WTC11 (cell line): ENCODE data around the gene RREB1. TPM values are rescaled to one million over a fixed set of nuclear protein-coding genes. Genes with fewer than 3 reads are reported as not detected.

Experiments used
- ATAC-seq: fragments of 200-7000 bp; cut with Tn5 transposase; 2 replicates; pipeline ENCODE4 v1.10.0; 2021; ENCODE audit warnings: mild to moderate bottlenecking, moderate library complexity
- CTCF ChIA-PET: fragments of 300-600 bp; sonication (Branson Sonifier 250); formaldehyde crosslinking; loops from one replicate; lab custom pipeline; 2021; ENCODE audit warnings: antibody characterized with exemption; lab: Charles Lee
- POLR2A ChIA-PET: fragments of 350-600 bp; sonication (Branson Sonifier 250); formaldehyde crosslinking; loops from one replicate; lab custom pipeline; 2021; ENCODE audit warnings: antibody characterized with exemption; lab: Charles Lee
- DNase-seq: peaks from one replicate; pipeline ENCODE4 v3.0.0; 2021; ENCODE audit warnings: low spot score
- H3K27ac Mint-ChIP-seq: 2 replicates; pipeline ENCODE4 v1.8.0; 2021; ENCODE audit warnings: mixed read lengths
- H3K27me3 Mint-ChIP-seq: 2 replicates; pipeline ENCODE4 v1.8.0; 2021; ENCODE audit warnings: low read depth, mild to moderate bottlenecking, moderate library complexity, mixed read lengths
- H3K36me3 Mint-ChIP-seq: 2 replicates; pipeline ENCODE4 v1.8.0; 2021; ENCODE audit warnings: mixed read lengths
- H3K4me1 Mint-ChIP-seq: 2 replicates; pipeline ENCODE4 v1.8.0; 2022; ENCODE audit warnings: mixed read lengths
- H3K4me3 Mint-ChIP-seq: 2 replicates; pipeline ENCODE4 v1.8.0; 2021; ENCODE audit warnings: mild to moderate bottlenecking, moderate library complexity, mixed read lengths
- H3K9me3 Mint-ChIP-seq: 2 replicates; pipeline ENCODE4 v1.8.0; 2021; ENCODE audit warnings: mixed read lengths
- EMX1 ChIP-seq: fragments of 250-450 bp; sonication (Bioruptor Pico); IDR thresholded peaks from 2 replicates; pipeline ENCODE4 v1.8.0; 2021; ENCODE audit warnings: mild to moderate bottlenecking
- ETV6 ChIP-seq: sonication (generic); formaldehyde crosslinking; IDR thresholded peaks from 2 replicates; pipeline ENCODE4 v1.8.1; 2022; ENCODE audit warnings: mild to moderate bottlenecking, missing genetic modification reagents
- FOXK1 ChIP-seq: sonication (generic); formaldehyde crosslinking; IDR thresholded peaks from 2 replicates; pipeline ENCODE4 v1.8.0; 2022; ENCODE audit warnings: mild to moderate bottlenecking, moderate library complexity, missing genetic modification reagents
- KAT7 ChIP-seq: sonication (generic); formaldehyde crosslinking; IDR thresholded peaks from 2 replicates; pipeline ENCODE4 v1.8.1; 2023; ENCODE audit warnings: missing genetic modification reagents, mild to moderate bottlenecking, borderline replicate concordance
- NFATC4 ChIP-seq: fragments of 250-450 bp; sonication (Bioruptor Pico); IDR thresholded peaks from 2 replicates; pipeline ENCODE4 v1.9.0; 2021; ENCODE audit warnings: mild to moderate bottlenecking
- NFYB ChIP-seq: sonication (generic); formaldehyde crosslinking; conservative IDR thresholded peaks from 2 replicates; pipeline ENCODE4 v1.8.0; 2022; ENCODE audit warnings: low read depth, missing genetic modification reagents
- OVOL2 ChIP-seq: fragments of 250-450 bp; sonication (Bioruptor Pico); IDR thresholded peaks from 2 replicates; pipeline ENCODE4 v1.9.0; 2021; ENCODE audit warnings: mild to moderate bottlenecking, borderline replicate concordance
- SOX15 ChIP-seq: fragments of 250-450 bp; sonication (Bioruptor Pico); IDR thresholded peaks from 2 replicates; pipeline ENCODE4 v1.9.0; 2021; ENCODE audit warnings: mild to moderate bottlenecking
- ZNF138 ChIP-seq: sonication (generic); formaldehyde crosslinking; conservative IDR thresholded peaks from 2 replicates; pipeline ENCODE4 v1.8.1; 2022; ENCODE audit warnings: mild to moderate bottlenecking, moderate library complexity, missing genetic modification reagents
- ZNF219 ChIP-seq: sonication (generic); formaldehyde crosslinking; IDR thresholded peaks from 2 replicates; pipeline ENCODE4 v1.8.0; 2023; ENCODE audit warnings: missing genetic modification reagents, mild to moderate bottlenecking, borderline replicate concordance
- ZNF232 ChIP-seq: sonication (generic); formaldehyde crosslinking; IDR thresholded peaks from 2 replicates; pipeline ENCODE4 v1.8.0; 2022; ENCODE audit warnings: mild to moderate bottlenecking, missing genetic modification reagents
- ZNF317 ChIP-seq: sonication (generic); formaldehyde crosslinking; IDR thresholded peaks from 2 replicates; pipeline ENCODE4 v1.8.1; 2023; ENCODE audit warnings: low read depth, mild to moderate bottlenecking, moderate library complexity, missing genetic modification reagents, borderline replicate concordance
- total RNA-seq: library from RNA; stranded (reverse); gene quantifications from 3 replicates; pipeline ENCODE4 v1.2.3, GENCODE V29; 2021
- TF ChIP-seq, protein P1 (sequence below): sonication (generic); formaldehyde crosslinking; IDR thresholded peaks from 2 replicates; pipeline ENCODE4 v1.8.0; 2023; ENCODE audit warnings: missing genetic modification reagents
- TF ChIP-seq, protein P2 (sequence below): sonication (generic); formaldehyde crosslinking; IDR thresholded peaks from 2 replicates; pipeline ENCODE4 v1.8.0; 2022; ENCODE audit warnings: mild to moderate bottlenecking, missing genetic modification reagents
- TF ChIP-seq, protein P3 (sequence below): fragments of 250-450 bp; sonication (Bioruptor Pico); IDR thresholded peaks from 2 replicates; pipeline ENCODE4 v1.9.0; 2021; ENCODE audit warnings: mild to moderate bottlenecking
- TF ChIP-seq, protein P4 (sequence below): sonication (generic); formaldehyde crosslinking; conservative IDR thresholded peaks from 2 replicates; pipeline ENCODE4 v1.8.1; 2022; ENCODE audit warnings: mild to moderate bottlenecking, missing genetic modification reagents
- TF ChIP-seq, protein P5 (sequence below): sonication (generic); formaldehyde crosslinking; IDR thresholded peaks from 2 replicates; pipeline ENCODE4 v1.8.1; 2023; ENCODE audit warnings: mild to moderate bottlenecking, missing genetic modification reagents
- TF ChIP-seq, protein P6 (sequence below): fragments of 250-450 bp; sonication (Bioruptor Pico); IDR thresholded peaks from 2 replicates; pipeline ENCODE4 v1.8.0; 2021; ENCODE audit warnings: mild to moderate bottlenecking
- TF ChIP-seq, protein P7 (sequence below): sonication (generic); formaldehyde crosslinking; IDR thresholded peaks from 2 replicates; pipeline ENCODE4 v1.8.1; 2022; ENCODE audit warnings: low read depth, missing genetic modification reagents, borderline replicate concordance

The RREB1 gene
- total RNA-seq, 1 experiment from 2014 or later, result 38.5 TPM

DNA sequence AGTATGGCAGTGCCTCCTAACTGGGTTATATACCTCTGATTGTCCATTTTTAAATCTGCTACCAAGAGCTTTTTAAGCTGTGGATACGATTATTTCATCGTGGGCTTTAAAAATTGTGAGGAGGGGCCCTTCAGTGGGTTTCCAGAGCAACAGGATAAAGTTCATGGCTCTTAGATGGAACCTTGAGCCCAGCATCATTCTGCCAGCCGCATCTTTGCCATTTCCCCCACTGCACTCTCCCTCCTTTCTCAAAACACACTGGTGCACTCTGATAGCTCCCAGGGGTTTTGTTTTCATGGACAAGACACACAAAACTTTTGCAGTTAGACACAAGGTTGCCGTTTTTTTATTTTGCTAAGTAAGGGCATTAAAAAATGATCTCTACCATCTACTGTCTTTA lies 54.1 kb downstream of the RREB1 start:
- Mint-ChIP-seq H3K27ac (no peak overlapping the region), H3K4me3 (no peak overlapping the region), H3K36me3 (no peaks in the 10 kb centered on the region), H3K4me1 (peaks cover 83% of the 10 kb centered on the region), H3K27me3 (no peaks in the 10 kb centered on the region; the same call in 1 of the 2 replicates), H3K9me3 (no peaks in the 10 kb centered on the region)
- TF ChIP-seq FOXK1 (CRISPR knock-in tag), result no peak
- TF ChIP-seq NFATC4 (CRISPR knock-in tag), result no peak
- TF ChIP-seq, protein P1, sequence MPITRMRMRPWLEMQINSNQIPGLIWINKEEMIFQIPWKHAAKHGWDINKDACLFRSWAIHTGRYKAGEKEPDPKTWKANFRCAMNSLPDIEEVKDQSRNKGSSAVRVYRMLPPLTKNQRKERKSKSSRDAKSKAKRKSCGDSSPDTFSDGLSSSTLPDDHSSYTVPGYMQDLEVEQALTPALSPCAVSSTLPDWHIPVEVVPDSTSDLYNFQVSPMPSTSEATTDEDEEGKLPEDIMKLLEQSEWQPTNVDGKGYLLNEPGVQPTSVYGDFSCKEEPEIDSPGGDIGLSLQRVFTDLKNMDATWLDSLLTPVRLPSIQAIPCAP (CRISPR knock-in tag), result no peak
- TF ChIP-seq, protein P2, sequence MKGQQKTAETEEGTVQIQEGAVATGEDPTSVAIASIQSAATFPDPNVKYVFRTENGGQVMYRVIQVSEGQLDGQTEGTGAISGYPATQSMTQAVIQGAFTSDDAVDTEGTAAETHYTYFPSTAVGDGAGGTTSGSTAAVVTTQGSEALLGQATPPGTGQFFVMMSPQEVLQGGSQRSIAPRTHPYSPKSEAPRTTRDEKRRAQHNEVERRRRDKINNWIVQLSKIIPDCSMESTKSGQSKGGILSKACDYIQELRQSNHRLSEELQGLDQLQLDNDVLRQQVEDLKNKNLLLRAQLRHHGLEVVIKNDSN (CRISPR knock-in tag), result no peak
- no peak for TF ChIP-seq NFYB (CRISPR knock-in tag)
- DNase-seq (no peak), ATAC-seq (no peak)
- ChIA-PET CTCF (interaction anchor here (0.9 to 1.5 kb wide), 2 partner anchors 14 to 84 kb away, joined by 3 to 4 read pairs; no protein-coding TSS in a partner anchor), POLR2A (no interaction called here)

DNA sequence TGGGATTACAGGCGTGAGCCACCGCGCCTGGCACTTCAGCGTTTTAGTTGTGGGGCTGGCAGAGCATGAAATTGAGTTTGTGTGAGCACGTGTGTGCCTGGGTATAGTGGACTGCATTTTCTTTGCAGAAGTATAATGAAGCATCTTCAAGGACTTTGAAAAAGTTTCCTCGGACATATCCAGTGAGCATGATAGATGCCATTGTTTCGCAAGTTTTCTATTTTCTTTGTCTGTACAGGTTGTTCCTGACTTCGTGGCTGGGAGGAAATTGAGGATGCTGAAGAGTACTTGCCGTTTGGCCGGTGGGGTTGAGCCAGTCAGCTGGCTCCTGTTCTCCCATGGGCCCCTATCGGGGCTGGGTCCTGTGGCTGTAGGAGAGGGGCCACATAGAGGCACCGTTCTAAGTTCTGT lies 55.9 kb downstream of the RREB1 start:
- Mint-ChIP-seq H3K4me1 (peaks cover 74% of the 10 kb centered on the region), H3K27ac (no peak overlapping the region), H3K9me3 (no peaks in the 10 kb centered on the region), H3K27me3 (no peaks in the 10 kb centered on the region; the same call in 1 of the 2 replicates), H3K4me3 (no peak overlapping the region), H3K36me3 (no peaks in the 10 kb centered on the region)
- ATAC-seq, result no peak
- TF ChIP-seq, protein P3, sequence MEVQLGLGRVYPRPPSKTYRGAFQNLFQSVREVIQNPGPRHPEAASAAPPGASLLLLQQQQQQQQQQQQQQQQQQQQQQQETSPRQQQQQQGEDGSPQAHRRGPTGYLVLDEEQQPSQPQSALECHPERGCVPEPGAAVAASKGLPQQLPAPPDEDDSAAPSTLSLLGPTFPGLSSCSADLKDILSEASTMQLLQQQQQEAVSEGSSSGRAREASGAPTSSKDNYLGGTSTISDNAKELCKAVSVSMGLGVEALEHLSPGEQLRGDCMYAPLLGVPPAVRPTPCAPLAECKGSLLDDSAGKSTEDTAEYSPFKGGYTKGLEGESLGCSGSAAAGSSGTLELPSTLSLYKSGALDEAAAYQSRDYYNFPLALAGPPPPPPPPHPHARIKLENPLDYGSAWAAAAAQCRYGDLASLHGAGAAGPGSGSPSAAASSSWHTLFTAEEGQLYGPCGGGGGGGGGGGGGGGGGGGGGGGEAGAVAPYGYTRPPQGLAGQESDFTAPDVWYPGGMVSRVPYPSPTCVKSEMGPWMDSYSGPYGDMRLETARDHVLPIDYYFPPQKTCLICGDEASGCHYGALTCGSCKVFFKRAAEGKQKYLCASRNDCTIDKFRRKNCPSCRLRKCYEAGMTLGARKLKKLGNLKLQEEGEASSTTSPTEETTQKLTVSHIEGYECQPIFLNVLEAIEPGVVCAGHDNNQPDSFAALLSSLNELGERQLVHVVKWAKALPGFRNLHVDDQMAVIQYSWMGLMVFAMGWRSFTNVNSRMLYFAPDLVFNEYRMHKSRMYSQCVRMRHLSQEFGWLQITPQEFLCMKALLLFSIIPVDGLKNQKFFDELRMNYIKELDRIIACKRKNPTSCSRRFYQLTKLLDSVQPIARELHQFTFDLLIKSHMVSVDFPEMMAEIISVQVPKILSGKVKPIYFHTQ (CRISPR knock-in tag), result no peak
- TF ChIP-seq, protein P4, sequence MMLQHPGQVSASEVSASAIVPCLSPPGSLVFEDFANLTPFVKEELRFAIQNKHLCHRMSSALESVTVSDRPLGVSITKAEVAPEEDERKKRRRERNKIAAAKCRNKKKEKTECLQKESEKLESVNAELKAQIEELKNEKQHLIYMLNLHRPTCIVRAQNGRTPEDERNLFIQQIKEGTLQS (CRISPR knock-in tag), result no peak
- TF ChIP-seq EMX1 (CRISPR knock-in tag) (no peak), ZNF232 (CRISPR knock-in tag) (no peak), ZNF138 (CRISPR knock-in tag) (no peak), ZNF219 (CRISPR knock-in tag) (no peak), ZNF317 (CRISPR knock-in tag) (no peak), SOX15 (CRISPR knock-in tag) (no peak), ETV6 (CRISPR knock-in tag) (no peak), FOXK1 (CRISPR knock-in tag) (no peak), KAT7 (CRISPR knock-in tag) (no peak), OVOL2 (CRISPR knock-in tag) (no peak)
- TF ChIP-seq, protein P5, sequence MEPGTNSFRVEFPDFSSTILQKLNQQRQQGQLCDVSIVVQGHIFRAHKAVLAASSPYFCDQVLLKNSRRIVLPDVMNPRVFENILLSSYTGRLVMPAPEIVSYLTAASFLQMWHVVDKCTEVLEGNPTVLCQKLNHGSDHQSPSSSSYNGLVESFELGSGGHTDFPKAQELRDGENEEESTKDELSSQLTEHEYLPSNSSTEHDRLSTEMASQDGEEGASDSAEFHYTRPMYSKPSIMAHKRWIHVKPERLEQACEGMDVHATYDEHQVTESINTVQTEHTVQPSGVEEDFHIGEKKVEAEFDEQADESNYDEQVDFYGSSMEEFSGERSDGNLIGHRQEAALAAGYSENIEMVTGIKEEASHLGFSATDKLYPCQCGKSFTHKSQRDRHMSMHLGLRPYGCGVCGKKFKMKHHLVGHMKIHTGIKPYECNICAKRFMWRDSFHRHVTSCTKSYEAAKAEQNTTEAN, result no peak
- TF ChIP-seq, protein P6, sequence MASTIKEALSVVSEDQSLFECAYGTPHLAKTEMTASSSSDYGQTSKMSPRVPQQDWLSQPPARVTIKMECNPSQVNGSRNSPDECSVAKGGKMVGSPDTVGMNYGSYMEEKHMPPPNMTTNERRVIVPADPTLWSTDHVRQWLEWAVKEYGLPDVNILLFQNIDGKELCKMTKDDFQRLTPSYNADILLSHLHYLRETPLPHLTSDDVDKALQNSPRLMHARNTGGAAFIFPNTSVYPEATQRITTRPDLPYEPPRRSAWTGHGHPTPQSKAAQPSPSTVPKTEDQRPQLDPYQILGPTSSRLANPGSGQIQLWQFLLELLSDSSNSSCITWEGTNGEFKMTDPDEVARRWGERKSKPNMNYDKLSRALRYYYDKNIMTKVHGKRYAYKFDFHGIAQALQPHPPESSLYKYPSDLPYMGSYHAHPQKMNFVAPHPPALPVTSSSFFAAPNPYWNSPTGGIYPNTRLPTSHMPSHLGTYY (CRISPR knock-in tag), result no peak
- TF ChIP-seq, protein P7, sequence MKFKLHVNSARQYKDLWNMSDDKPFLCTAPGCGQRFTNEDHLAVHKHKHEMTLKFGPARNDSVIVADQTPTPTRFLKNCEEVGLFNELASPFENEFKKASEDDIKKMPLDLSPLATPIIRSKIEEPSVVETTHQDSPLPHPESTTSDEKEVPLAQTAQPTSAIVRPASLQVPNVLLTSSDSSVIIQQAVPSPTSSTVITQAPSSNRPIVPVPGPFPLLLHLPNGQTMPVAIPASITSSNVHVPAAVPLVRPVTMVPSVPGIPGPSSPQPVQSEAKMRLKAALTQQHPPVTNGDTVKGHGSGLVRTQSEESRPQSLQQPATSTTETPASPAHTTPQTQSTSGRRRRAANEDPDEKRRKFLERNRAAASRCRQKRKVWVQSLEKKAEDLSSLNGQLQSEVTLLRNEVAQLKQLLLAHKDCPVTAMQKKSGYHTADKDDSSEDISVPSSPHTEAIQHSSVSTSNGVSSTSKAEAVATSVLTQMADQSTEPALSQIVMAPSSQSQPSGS (CRISPR knock-in tag), result no peak
- DNase-seq, result no peak
- ChIA-PET POLR2A (no interaction called here), CTCF (no interaction called here)
